ENCODE results near the gene ZSWIM4. TPM values are rescaled to one million over a fixed set of nuclear protein-coding genes. Genes with fewer than 3 reads are reported as not detected.
A peak's percentile ranks its signal among the peaks of the same experiment; 100 is the strongest.

The ZSWIM4 gene
- total and polyA plus RNA-seq, 2 of the 13 experiments (the other 11 are each of a cell fraction or from before 2014, with no cell fraction given), result 0.33 to 0.86 TPM

DNA sequence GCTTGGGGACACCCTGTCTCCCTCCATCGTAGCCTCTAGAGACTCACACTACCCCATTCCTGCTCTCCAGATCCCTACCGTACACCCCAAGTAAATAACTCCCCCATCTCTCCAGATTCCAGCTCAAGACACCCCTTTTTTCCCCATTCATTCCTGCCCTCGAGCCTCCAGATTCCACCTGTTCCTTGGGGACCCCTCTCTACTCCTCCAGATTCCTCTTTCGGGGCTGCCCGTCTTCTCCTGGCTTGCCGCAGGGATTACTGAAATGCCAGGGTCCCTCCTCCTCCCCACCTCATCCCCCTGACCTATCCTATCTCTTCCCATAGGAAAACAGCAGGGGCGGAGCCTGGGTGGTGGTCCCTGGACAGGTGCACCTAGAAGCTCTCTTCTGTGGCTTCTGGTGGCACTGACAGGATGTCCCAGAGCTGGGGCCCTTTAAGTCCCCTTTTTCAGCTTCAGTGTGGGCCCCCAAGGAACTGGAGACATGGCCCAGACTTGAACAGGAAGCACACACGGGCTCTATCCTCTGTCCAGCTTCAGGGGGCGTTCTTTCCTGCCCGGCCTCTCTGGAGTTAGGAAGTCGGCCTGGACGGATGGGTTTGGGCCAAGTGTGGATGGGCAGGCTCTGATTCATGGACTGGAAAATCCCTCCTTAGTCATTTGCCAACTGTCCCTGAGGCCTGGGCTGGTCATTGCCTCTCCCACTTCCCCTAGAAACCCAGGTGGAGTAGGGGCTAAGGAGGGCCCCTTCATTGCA, 1.2 kb downstream of the ZSWIM4 start:
- H3K4me3 ChIP-seq (replicated peaks in 1 of 3; ENCODE audit: insufficient read depth in 1 of 3, low read depth in 2 of 3, low read length in 3 of 3), result peak overlapping the region; percentile 70 to 78 (median 77)
- no peak overlapping the region for H2AFZ ChIP-seq (ENCODE audit: low read length)
- H4K20me1 ChIP-seq (ENCODE audit: insufficient read depth, low read length), result no peaks in the 10 kb centered on the region
- in situ Hi-C loops (cut with HindIII; ENCODE audit: extremely low pct_ligation_motif_present, low pct_unique_long_range_greater_than_20kb), result no loop called here
- ATAC-seq, result no peak
- H3K27ac ChIP-seq (ENCODE audit: extremely low read length, insufficient read depth, low read length), result no peak overlapping the region
- H3K79me2 ChIP-seq (ENCODE audit: insufficient read depth, low read length), result peaks cover 2% of the 10 kb centered on the region
- FAIRE-seq, result no peak
- H3K4me2 ChIP-seq (ENCODE audit: low read depth, low read length), result peak overlapping the region; percentile 95
- ChIA-PET CTCF (ENCODE audit: low intra/inter-chr PET ratio, low total read pairs) (no interaction called here), POLR2A (interaction anchor here (1.8 to 3.5 kb wide), 4 partner anchors 22 to 66 kb away, joined by 4 to 19 read pairs (median 10); partner anchors contain the start of gene C19orf53)
- H3K9ac ChIP-seq (ENCODE audit: insufficient read depth, low read depth, low read length), result peak overlapping the region; percentile 66; the same call in 1 of the 2 replicates
- BruUV-seq (replicated peaks), result TSS peak; percentile 51
- peaks cover 31% of the 10 kb centered on the region for H3K4me1 ChIP-seq (ENCODE audit: insufficient read depth, low read length)
- H3K27me3 ChIP-seq (ENCODE audit: control insufficient read depth in 1 of 2, insufficient read depth in 2 of 2, low read length in 2 of 2), result no peaks in the 10 kb centered on the region
- intact Hi-C loops (cut with micrococcal nuclease; ENCODE audit: unreplicated experiment), result loop anchor here (5.0 kb wide), 1 partner anchor 36 kb away; no protein-coding TSS in a partner anchor
- no peaks in the 10 kb centered on the region for H3K36me3 ChIP-seq (replicated peaks in 1 of 2; ENCODE audit: control insufficient read depth in 1 of 2, insufficient read depth in 2 of 2, low read length in 2 of 2)
- peak; percentile 23 for DNase-seq (ENCODE audit: low spot score)
- 9% methylated on average over 10 of the region's 12 CpGs for WGBS (ENCODE audit: low lambda C conversion rate)
- TF ChIP-seq, protein P1, sequence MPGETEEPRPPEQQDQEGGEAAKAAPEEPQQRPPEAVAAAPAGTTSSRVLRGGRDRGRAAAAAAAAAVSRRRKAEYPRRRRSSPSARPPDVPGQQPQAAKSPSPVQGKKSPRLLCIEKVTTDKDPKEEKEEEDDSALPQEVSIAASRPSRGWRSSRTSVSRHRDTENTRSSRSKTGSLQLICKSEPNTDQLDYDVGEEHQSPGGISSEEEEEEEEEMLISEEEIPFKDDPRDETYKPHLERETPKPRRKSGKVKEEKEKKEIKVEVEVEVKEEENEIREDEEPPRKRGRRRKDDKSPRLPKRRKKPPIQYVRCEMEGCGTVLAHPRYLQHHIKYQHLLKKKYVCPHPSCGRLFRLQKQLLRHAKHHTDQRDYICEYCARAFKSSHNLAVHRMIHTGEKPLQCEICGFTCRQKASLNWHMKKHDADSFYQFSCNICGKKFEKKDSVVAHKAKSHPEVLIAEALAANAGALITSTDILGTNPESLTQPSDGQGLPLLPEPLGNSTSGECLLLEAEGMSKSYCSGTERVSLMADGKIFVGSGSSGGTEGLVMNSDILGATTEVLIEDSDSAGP (CRISPR knock-in tag; IDR thresholded peaks at IDR 0.05; ENCODE audit: borderline replicate concordance), result peak; percentile 39; the same call in 1 of the 2 replicates
- TF ChIP-seq, protein P2, sequence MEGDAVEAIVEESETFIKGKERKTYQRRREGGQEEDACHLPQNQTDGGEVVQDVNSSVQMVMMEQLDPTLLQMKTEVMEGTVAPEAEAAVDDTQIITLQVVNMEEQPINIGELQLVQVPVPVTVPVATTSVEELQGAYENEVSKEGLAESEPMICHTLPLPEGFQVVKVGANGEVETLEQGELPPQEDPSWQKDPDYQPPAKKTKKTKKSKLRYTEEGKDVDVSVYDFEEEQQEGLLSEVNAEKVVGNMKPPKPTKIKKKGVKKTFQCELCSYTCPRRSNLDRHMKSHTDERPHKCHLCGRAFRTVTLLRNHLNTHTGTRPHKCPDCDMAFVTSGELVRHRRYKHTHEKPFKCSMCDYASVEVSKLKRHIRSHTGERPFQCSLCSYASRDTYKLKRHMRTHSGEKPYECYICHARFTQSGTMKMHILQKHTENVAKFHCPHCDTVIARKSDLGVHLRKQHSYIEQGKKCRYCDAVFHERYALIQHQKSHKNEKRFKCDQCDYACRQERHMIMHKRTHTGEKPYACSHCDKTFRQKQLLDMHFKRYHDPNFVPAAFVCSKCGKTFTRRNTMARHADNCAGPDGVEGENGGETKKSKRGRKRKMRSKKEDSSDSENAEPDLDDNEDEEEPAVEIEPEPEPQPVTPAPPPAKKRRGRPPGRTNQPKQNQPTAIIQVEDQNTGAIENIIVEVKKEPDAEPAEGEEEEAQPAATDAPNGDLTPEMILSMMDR (CRISPR knock-in tag; IDR thresholded peaks at IDR 0.05), result peak; percentile 31
- no peak for TF ChIP-seq STAG1 (CRISPR knock-in tag; IDR thresholded peaks at IDR 0.05)
- TF ChIP-seq RXRB (CRISPR knock-in tag; IDR thresholded peaks at IDR 0.05; ENCODE audit: borderline replicate concordance), result no peak
- 0 out of 2 replicates have a peak, but pooled peaks have one; percentile 9 for TF ChIP-seq FOSL2 (CRISPR knock-in tag; IDR thresholded peaks at IDR 0.05)
- TF ChIP-seq, protein P3, sequence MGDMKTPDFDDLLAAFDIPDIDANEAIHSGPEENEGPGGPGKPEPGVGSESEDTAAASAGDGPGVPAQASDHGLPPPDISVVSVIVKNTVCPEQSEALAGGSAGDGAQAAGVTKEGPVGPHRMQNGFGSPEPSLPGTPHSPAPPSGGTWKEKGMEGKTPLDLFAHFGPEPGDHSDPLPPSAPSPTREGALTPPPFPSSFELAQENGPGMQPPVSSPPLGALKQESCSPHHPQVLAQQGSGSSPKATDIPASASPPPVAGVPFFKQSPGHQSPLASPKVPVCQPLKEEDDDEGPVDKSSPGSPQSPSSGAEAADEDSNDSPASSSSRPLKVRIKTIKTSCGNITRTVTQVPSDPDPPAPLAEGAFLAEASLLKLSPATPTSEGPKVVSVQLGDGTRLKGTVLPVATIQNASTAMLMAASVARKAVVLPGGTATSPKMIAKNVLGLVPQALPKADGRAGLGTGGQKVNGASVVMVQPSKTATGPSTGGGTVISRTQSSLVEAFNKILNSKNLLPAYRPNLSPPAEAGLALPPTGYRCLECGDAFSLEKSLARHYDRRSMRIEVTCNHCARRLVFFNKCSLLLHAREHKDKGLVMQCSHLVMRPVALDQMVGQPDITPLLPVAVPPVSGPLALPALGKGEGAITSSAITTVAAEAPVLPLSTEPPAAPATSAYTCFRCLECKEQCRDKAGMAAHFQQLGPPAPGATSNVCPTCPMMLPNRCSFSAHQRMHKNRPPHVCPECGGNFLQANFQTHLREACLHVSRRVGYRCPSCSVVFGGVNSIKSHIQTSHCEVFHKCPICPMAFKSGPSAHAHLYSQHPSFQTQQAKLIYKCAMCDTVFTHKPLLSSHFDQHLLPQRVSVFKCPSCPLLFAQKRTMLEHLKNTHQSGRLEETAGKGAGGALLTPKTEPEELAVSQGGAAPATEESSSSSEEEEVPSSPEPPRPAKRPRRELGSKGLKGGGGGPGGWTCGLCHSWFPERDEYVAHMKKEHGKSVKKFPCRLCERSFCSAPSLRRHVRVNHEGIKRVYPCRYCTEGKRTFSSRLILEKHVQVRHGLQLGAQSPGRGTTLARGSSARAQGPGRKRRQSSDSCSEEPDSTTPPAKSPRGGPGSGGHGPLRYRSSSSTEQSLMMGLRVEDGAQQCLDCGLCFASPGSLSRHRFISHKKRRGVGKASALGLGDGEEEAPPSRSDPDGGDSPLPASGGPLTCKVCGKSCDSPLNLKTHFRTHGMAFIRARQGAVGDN (CRISPR knock-in tag; IDR thresholded peaks at IDR 0.05), result peak; percentile 31; the same call in 1 of the 2 replicates
- TF ChIP-seq ZNF501 (CRISPR knock-in tag; IDR thresholded peaks at IDR 0.05), result 0 out of 2 replicates have a peak, but pooled peaks have one; percentile 11
- H3K9me3 ChIP-seq (ENCODE audit: low read length), result no peaks in the 10 kb centered on the region
